DOHH2 (cell line): ENCODE results near the gene USP10.
"Not testable (repeated sequence)": the region's sequence is repeated elsewhere in the genome, so short reads cannot be mapped to it uniquely, and the experiment has no call there.

ENCODE experiments used
- H3F3A ChIP-seq: fragments of 200-600 bp; sonication (generic), shearing (Covaris generic); 2 replicates; pipeline ENCODE4 v1.6.0; 2016; ENCODE audit warnings: antibody characterized with exemption, mild to moderate bottlenecking; ENCODE audit not compliant: control insufficient read depth, insufficient read depth
- H3K27ac ChIP-seq: fragments of 200-600 bp; sonication (generic); 2 replicates; pipeline ENCODE4 v1.5.1; 2014; ENCODE audit warnings: low read depth, mild to moderate bottlenecking, low read length, moderate library complexity
- H3K27me3 ChIP-seq: fragments of 200-600 bp; sonication (generic); 2 replicates; pipeline ENCODE4 v1.6.1; 2014; ENCODE audit warnings: mild to moderate bottlenecking, low read length, mixed read lengths; ENCODE audit not compliant: control insufficient read depth
- H3K36me3 ChIP-seq: fragments of 200-600 bp; sonication (generic); 2 replicates; pipeline ENCODE4 v1.6.1; 2014; ENCODE audit warnings: mild to moderate bottlenecking, low read length, moderate library complexity, mixed read lengths; ENCODE audit not compliant: control insufficient read depth
- H3K4me1 ChIP-seq: fragments of 200-600 bp; sonication (generic); 2 replicates; pipeline ENCODE4 v1.6.1; 2014; ENCODE audit warnings: mild to moderate bottlenecking, low read length, mixed read lengths; ENCODE audit not compliant: control insufficient read depth
- H3K4me2 ChIP-seq: fragments of 200-600 bp; sonication (generic); 2 replicates; pipeline ENCODE4 v1.6.0; 2014; ENCODE audit warnings: mild to moderate bottlenecking, low read length, moderate library complexity
- H3K4me3 ChIP-seq: fragments of 200-600 bp; sonication (generic); 2 replicates; pipeline ENCODE4 v1.5.1; 2014; ENCODE audit warnings: mild to moderate bottlenecking, low read length, mixed read lengths
- H3K79me2 ChIP-seq: fragments of 200-600 bp; sonication (generic); 2 replicates; pipeline ENCODE4 v1.6.1; 2014; ENCODE audit warnings: mild to moderate bottlenecking, low read length, mixed read lengths; ENCODE audit not compliant: control insufficient read depth
- H3K9me2 ChIP-seq: fragments of 200-600 bp; sonication (generic); replicated peaks from 2 replicates; pipeline ENCODE4 v1.6.1; 2014; ENCODE audit warnings: mild to moderate bottlenecking, low read length, mixed read lengths; ENCODE audit not compliant: control insufficient read depth
- H3K9me3 ChIP-seq: fragments of 200-600 bp; sonication (generic); 2 replicates; pipeline ENCODE4 v1.6.1; 2014; ENCODE audit warnings: antibody characterized with exemption, low read length, mixed read lengths; ENCODE audit not compliant: control insufficient read depth, insufficient read depth
- H4K20me1 ChIP-seq: fragments of 200-600 bp; sonication (generic); 2 replicates; pipeline ENCODE4 v1.6.0; 2014; ENCODE audit warnings: low read depth, mild to moderate bottlenecking, antibody characterized with exemption, low read length, moderate library complexity; ENCODE audit not compliant: control insufficient read depth, insufficient read depth
- EZH2phosphoT487 ChIP-seq: fragments of 200-600 bp; sonication (generic); IDR thresholded peaks from 2 replicates; pipeline ENCODE4 v1.6.1; 2017; ENCODE audit warnings: borderline replicate concordance, mild to moderate bottlenecking, antibody characterized with exemption, low read length, moderate library complexity, mixed read lengths
- TF ChIP-seq, protein P1 (sequence below): fragments of 200-600 bp; sonication (generic); IDR thresholded peaks from one replicate; pipeline ENCODE4 v1.5.1; 2014; ENCODE audit warnings: antibody characterized with exemption, mild to moderate bottlenecking, low read depth, low read length; ENCODE audit not compliant: poor library complexity, severe bottlenecking

USP10 gene

DNA sequence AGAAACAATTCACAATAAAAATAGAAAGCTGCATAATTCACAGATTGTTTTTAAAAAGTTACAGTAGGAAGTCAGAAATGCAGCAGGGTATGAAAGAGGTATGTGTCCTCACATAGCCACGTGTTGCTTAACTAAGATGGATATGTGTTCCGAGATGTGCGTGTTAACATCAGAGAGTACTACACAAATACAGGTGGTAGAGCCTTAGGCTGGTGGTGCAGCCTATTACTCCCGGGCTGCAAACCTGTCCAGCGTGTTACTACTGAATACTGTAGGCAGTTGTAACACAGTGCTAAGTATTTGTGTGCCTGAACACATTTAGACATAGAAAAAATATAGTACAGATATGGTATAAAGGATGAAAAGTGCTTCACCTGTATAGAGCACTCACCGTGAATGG is 46.4 kb downstream of the USP10 start:
- H3K27ac ChIP-seq, result no peak overlapping the region
- no peaks in the 10 kb centered on the region for H3K9me2 ChIP-seq
- H3K36me3 ChIP-seq, result peaks cover 73% of the 10 kb centered on the region
- H3K4me3 ChIP-seq, result no peak overlapping the region
- H3K27me3 ChIP-seq, result no peaks in the 10 kb centered on the region
- peaks cover 94% of the 10 kb centered on the region for H3K79me2 ChIP-seq
- H3F3A ChIP-seq, result 0 out of 2 replicates have a peak, but pooled peaks cover 5% of the 10 kb centered on the region
- H3K4me2 ChIP-seq, result no peak overlapping the region
- peaks cover 13% of the 10 kb centered on the region for H4K20me1 ChIP-seq
- H3K4me1 ChIP-seq, result peaks cover 8% of the 10 kb centered on the region
- no peak for TF ChIP-seq EZH2phosphoT487
- TF ChIP-seq, protein P1, sequence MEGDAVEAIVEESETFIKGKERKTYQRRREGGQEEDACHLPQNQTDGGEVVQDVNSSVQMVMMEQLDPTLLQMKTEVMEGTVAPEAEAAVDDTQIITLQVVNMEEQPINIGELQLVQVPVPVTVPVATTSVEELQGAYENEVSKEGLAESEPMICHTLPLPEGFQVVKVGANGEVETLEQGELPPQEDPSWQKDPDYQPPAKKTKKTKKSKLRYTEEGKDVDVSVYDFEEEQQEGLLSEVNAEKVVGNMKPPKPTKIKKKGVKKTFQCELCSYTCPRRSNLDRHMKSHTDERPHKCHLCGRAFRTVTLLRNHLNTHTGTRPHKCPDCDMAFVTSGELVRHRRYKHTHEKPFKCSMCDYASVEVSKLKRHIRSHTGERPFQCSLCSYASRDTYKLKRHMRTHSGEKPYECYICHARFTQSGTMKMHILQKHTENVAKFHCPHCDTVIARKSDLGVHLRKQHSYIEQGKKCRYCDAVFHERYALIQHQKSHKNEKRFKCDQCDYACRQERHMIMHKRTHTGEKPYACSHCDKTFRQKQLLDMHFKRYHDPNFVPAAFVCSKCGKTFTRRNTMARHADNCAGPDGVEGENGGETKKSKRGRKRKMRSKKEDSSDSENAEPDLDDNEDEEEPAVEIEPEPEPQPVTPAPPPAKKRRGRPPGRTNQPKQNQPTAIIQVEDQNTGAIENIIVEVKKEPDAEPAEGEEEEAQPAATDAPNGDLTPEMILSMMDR, result no peak
- no peaks in the 10 kb centered on the region for H3K9me3 ChIP-seq

GRCh38 chr16:84746875-84747274 is 47.1 kb downstream of the USP10 start:
- Histone ChIP-seq H3K4me3 (no peak overlapping the region), H3K9me3 (no peaks in the 10 kb centered on the region), H4K20me1 (peaks cover 10% of the 10 kb centered on the region), H3K27me3 (no peaks in the 10 kb centered on the region), H3K79me2 (peaks cover 94% of the 10 kb centered on the region), H3F3A (peaks cover 7% of the 10 kb centered on the region), H3K36me3 (peaks cover 69% of the 10 kb centered on the region), H3K4me1 (peaks cover 9% of the 10 kb centered on the region), H3K9me2 (no peaks in the 10 kb centered on the region), H3K4me2 (no peak overlapping the region), H3K27ac (no peak overlapping the region)
- TF ChIP-seq EZH2phosphoT487, result no peak
- TF ChIP-seq, protein P1, result peak; percentile 34

DNA sequence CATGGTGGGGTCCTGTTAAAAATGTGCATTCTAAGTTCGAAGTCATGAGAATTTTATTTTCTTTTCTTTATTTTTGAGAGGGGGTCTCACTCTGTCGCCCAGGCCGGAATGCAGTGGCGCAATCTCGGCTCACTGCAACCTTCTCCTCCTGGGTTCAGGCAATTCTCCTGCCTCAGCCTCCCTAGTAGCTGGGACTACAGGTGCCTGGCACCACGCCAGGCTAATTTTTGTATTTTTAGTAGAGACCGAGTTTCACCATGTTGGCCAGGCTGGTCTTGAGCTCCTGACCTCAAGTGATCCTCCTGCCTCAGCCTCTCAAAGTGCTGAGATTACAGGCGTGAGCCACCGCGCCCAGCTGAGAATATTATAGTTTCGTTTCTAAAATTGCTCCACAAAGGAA is 48.4 kb downstream of the USP10 start:
- peaks cover 20% of the 10 kb centered on the region for H3F3A ChIP-seq
- peaks cover 95% of the 10 kb centered on the region for H3K79me2 ChIP-seq
- H3K4me3 ChIP-seq, H3K9me2 ChIP-seq, H3K4me2 ChIP-seq, H3K27ac ChIP-seq, H3K9me3 ChIP-seq, H3K27me3 ChIP-seq: not testable (repeated sequence)
- peaks cover 60% of the 10 kb centered on the region for H3K36me3 ChIP-seq
- H3K4me1 ChIP-seq, result peaks cover 15% of the 10 kb centered on the region
- H4K20me1 ChIP-seq, result peaks cover 10% of the 10 kb centered on the region; the same call in 1 of the 2 replicates

DNA sequence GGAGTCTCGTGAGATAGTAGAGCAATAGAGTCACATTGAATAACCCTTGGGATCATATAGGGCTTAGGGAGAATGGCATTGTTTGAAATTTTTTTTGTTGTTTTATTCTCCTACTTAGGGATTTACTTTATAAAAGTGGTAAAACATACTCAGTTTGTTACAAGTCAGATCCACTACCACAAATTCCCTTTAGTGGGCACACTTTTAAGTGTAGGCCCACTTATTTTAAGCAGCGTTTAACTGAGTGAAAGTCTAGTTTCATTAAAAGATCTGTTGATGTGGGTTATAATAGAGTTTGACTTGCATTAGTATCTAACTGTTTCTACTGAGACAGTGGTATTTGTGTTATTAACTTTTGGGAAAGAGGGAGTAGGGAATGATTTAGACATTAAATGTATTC is 49.3 kb downstream of the USP10 start:
- no peak overlapping the region for H3K27ac ChIP-seq
- TF ChIP-seq, protein P1, result no peak
- no peak for TF ChIP-seq EZH2phosphoT487
- H3K79me2 ChIP-seq, result peaks cover 95% of the 10 kb centered on the region
- peaks cover 55% of the 10 kb centered on the region for H3K36me3 ChIP-seq
- H3F3A ChIP-seq, result peaks cover 25% of the 10 kb centered on the region
- no peak overlapping the region for H3K4me3 ChIP-seq
- H3K27me3 ChIP-seq, result no peaks in the 10 kb centered on the region
- H3K4me2 ChIP-seq, result no peak overlapping the region
- peaks cover 15% of the 10 kb centered on the region; the same call in 1 of the 2 replicates for H4K20me1 ChIP-seq
- H3K9me3 ChIP-seq, result no peaks in the 10 kb centered on the region
- peaks cover 20% of the 10 kb centered on the region for H3K4me1 ChIP-seq
- H3K9me2 ChIP-seq, result no peaks in the 10 kb centered on the region
